Activated naive CD8-positive, alpha-beta T cell treated with anti-CD3 and anti-CD28 coated beads for 36 hours (primary cell): ENCODE measurements around the gene HORMAD2. TPM values are rescaled to one million over a fixed set of nuclear protein-coding genes. Genes with fewer than 3 reads are reported as not detected.
"Not testable (repeated sequence)": the region's sequence is repeated elsewhere in the genome, so short reads cannot be mapped to it uniquely, and the experiment has no call there.

Source experiments
- DNase-seq: peaks from one replicate; pipeline ENCODE4 v3.0.0; 2021
- H3K27ac Mint-ChIP-seq: one replicate; pipeline ENCODE4 v1.8.0; 2022; ENCODE audit warnings: mild to moderate bottlenecking, moderate library complexity, mixed read lengths
- H3K27me3 Mint-ChIP-seq: one replicate; pipeline ENCODE4 v1.8.0; 2022; ENCODE audit warnings: mild to moderate bottlenecking, mixed read lengths
- H3K36me3 Mint-ChIP-seq: one replicate; pipeline ENCODE4 v1.8.0; 2021; ENCODE audit warnings: mild to moderate bottlenecking, mixed read lengths
- H3K4me1 Mint-ChIP-seq: one replicate; pipeline ENCODE4 v1.8.0; 2021; ENCODE audit warnings: mixed read lengths
- H3K4me3 Mint-ChIP-seq: one replicate; pipeline ENCODE4 v1.8.0; 2022; ENCODE audit warnings: mild to moderate bottlenecking, moderate library complexity, mixed read lengths
- H3K9me3 Mint-ChIP-seq: one replicate; pipeline ENCODE4 v1.8.0; 2022; ENCODE audit warnings: mixed read lengths
- total RNA-seq, 2 experiments: library from RNA; stranded (reverse); gene quantifications; one replicate each; pipeline ENCODE4 v1.2.3, GENCODE V29; 2021

The HORMAD2 gene
- total RNA-seq, 2 experiments from 2014 or later, result not detected

- Mint-ChIP-seq H3K36me3 (peaks cover 6% of the 10 kb centered on the region), H3K27me3 (no peaks in the 10 kb centered on the region), H3K4me1 (peaks cover 73% of the 10 kb centered on the region), H3K4me3 (no peak overlapping the region), H3K27ac (no peak overlapping the region), H3K9me3 (peaks cover 2% of the 10 kb centered on the region)
- no peak for DNase-seq
Measured at GRCh38 chr22:30193031-30193775, 112.9 kb downstream of the HORMAD2 start.

- H3K36me3 Mint-ChIP-seq, result peaks cover 6% of the 10 kb centered on the region
- DNase-seq, result no peak
- peaks cover 2% of the 10 kb centered on the region for H3K9me3 Mint-ChIP-seq
- H3K4me3 Mint-ChIP-seq, result no peak overlapping the region
- no peaks in the 10 kb centered on the region for H3K27me3 Mint-ChIP-seq
- peaks cover 65% of the 10 kb centered on the region for H3K4me1 Mint-ChIP-seq
- peak overlapping the region; percentile 90 for H3K27ac Mint-ChIP-seq
Measured at GRCh38 chr22:30195245-30196140, 115.2 kb downstream of the HORMAD2 start.

GRCh38 chr22:30196141-30196879 lies 116.0 kb downstream of the HORMAD2 start:
- Mint-ChIP-seq H3K36me3 (peaks cover 6% of the 10 kb centered on the region), H3K27ac (peak overlapping the region; percentile 90), H3K9me3 (peaks cover 2% of the 10 kb centered on the region), H3K4me1 (peaks cover 57% of the 10 kb centered on the region), H3K4me3 (peak overlapping the region; percentile 29), H3K27me3 (no peaks in the 10 kb centered on the region)
- DNase-seq, result peak; percentile 38

- Mint-ChIP-seq H3K27me3 (no peaks in the 10 kb centered on the region), H3K27ac (peak overlapping the region; percentile 90), H3K36me3 (peaks cover 6% of the 10 kb centered on the region), H3K4me1 (peaks cover 51% of the 10 kb centered on the region), H3K4me3 (peak overlapping the region; percentile 29), H3K9me3 (peaks cover 2% of the 10 kb centered on the region)
- no peak for DNase-seq
Measured at GRCh38 chr22:30196880-30197336, 116.6 kb downstream of the HORMAD2 start.

- Mint-ChIP-seq H3K4me3 (no peak overlapping the region), H3K27ac (peak overlapping the region; percentile 90), H3K4me1 (peaks cover 47% of the 10 kb centered on the region), H3K27me3 (no peaks in the 10 kb centered on the region), H3K36me3 (peaks cover 5% of the 10 kb centered on the region), H3K9me3 (no peaks in the 10 kb centered on the region)
- DNase-seq, result no peak
Measured at GRCh38 chr22:30197389-30197788, 117.1 kb downstream of the HORMAD2 start.

GRCh38 chr22:30198152-30198825 lies 118.0 kb downstream of the HORMAD2 start:
- Mint-ChIP-seq H3K27me3 (no peaks in the 10 kb centered on the region), H3K36me3 (peaks cover 5% of the 10 kb centered on the region), H3K27ac (peak overlapping the region; percentile 13), H3K4me3 (no peak overlapping the region), H3K4me1 (peaks cover 42% of the 10 kb centered on the region), H3K9me3 (no peaks in the 10 kb centered on the region)
- no peak for DNase-seq

- no peak for DNase-seq
- Mint-ChIP-seq H3K9me3 (no peaks in the 10 kb centered on the region), H3K4me3 (no peak overlapping the region), H3K36me3 (peaks cover 5% of the 10 kb centered on the region), H3K4me1 (peaks cover 41% of the 10 kb centered on the region), H3K27me3 (no peaks in the 10 kb centered on the region), H3K27ac (peak overlapping the region; percentile 13)
Measured at GRCh38 chr22:30198921-30199320, 118.7 kb downstream of the HORMAD2 start.

GRCh38 chr22:30200905-30201304 lies 120.6 kb downstream of the HORMAD2 start:
- not testable (repeated sequence) for H3K4me3 Mint-ChIP-seq, DNase-seq, H3K27me3 Mint-ChIP-seq, H3K9me3 Mint-ChIP-seq, H3K27ac Mint-ChIP-seq, H3K36me3 Mint-ChIP-seq
- H3K4me1 Mint-ChIP-seq, result peaks cover 33% of the 10 kb centered on the region

GRCh38 chr22:30201945-30202344 lies 121.7 kb downstream of the HORMAD2 start:
- H3K36me3 Mint-ChIP-seq, result no peaks in the 10 kb centered on the region
- no peaks in the 10 kb centered on the region for H3K27me3 Mint-ChIP-seq
- H3K27ac Mint-ChIP-seq, result no peak overlapping the region
- no peak overlapping the region for H3K4me3 Mint-ChIP-seq
- H3K4me1 Mint-ChIP-seq, result peaks cover 23% of the 10 kb centered on the region
- H3K9me3 Mint-ChIP-seq, result no peaks in the 10 kb centered on the region
- DNase-seq, result no peak

GRCh38 chr22:30202531-30203006 lies 122.3 kb downstream of the HORMAD2 start:
- no peaks in the 10 kb centered on the region for H3K9me3 Mint-ChIP-seq
- H3K4me3 Mint-ChIP-seq, result no peak overlapping the region
- no peak overlapping the region for H3K27ac Mint-ChIP-seq
- H3K27me3 Mint-ChIP-seq, result no peaks in the 10 kb centered on the region
- H3K36me3 Mint-ChIP-seq, result no peaks in the 10 kb centered on the region
- no peak for DNase-seq
- H3K4me1 Mint-ChIP-seq, result peaks cover 17% of the 10 kb centered on the region

GRCh38 chr22:30204015-30204741 lies 123.9 kb downstream of the HORMAD2 start:
- Mint-ChIP-seq H3K4me1 (peaks cover 11% of the 10 kb centered on the region), H3K27ac (no peak overlapping the region), H3K4me3 (no peak overlapping the region), H3K27me3 (no peaks in the 10 kb centered on the region), H3K9me3 (no peaks in the 10 kb centered on the region), H3K36me3 (no peaks in the 10 kb centered on the region)
- no peak for DNase-seq

- Mint-ChIP-seq H3K4me1 (peaks cover 9% of the 10 kb centered on the region), H3K36me3 (no peaks in the 10 kb centered on the region), H3K4me3 (no peak overlapping the region), H3K9me3 (no peaks in the 10 kb centered on the region), H3K27ac (no peak overlapping the region), H3K27me3 (no peaks in the 10 kb centered on the region)
- DNase-seq, result no peak
Measured at GRCh38 chr22:30204742-30205111, 124.5 kb downstream of the HORMAD2 start.

GRCh38 chr22:30205281-30206115 lies 125.2 kb downstream of the HORMAD2 start:
- no peak for DNase-seq
- Mint-ChIP-seq H3K9me3 (no peaks in the 10 kb centered on the region), H3K36me3 (no peaks in the 10 kb centered on the region), H3K27me3 (no peaks in the 10 kb centered on the region), H3K4me3 (no peak overlapping the region), H3K4me1 (peaks cover 9% of the 10 kb centered on the region), H3K27ac (no peak overlapping the region)
